HepG2 (cell line): Measurements from ENCODE around the gene YAP1. TPM values are rescaled to one million over a fixed set of nuclear protein-coding genes. Genes with fewer than 3 reads are reported as not detected.

Experiments
- AHR ChIP-seq: IDR thresholded peaks from 2 replicates; pipeline ENCODE4 v1.6.1; 2018; ENCODE audit warnings: missing genetic modification reagents, missing compliant biosample characterization
- BORCS8-MEF2B ChIP-seq: sonication (generic); formaldehyde crosslinking; IDR thresholded peaks from 2 replicates; pipeline ENCODE4 v1.8.0; 2022; ENCODE audit warnings: mild to moderate bottlenecking, missing genetic modification reagents
- ERF ChIP-seq: IDR thresholded peaks from 2 replicates; pipeline ENCODE4 v1.6.1; 2018; ENCODE audit warnings: missing biosample characterization, missing genetic modification reagents
- JUND ChIP-seq: sonication (generic); formaldehyde crosslinking; IDR thresholded peaks from 2 replicates; pipeline ENCODE4 v1.8.0; 2022; ENCODE audit warnings: mild to moderate bottlenecking, missing genetic modification reagents
- MTF1 ChIP-seq: sonication (generic); formaldehyde crosslinking; IDR thresholded peaks from 2 replicates; pipeline ENCODE4 v1.5.0; 2020; ENCODE audit warnings: missing genetic modification reagents
- RELA ChIP-seq: sonication (generic); formaldehyde crosslinking; IDR thresholded peaks from 2 replicates; pipeline ENCODE4 v1.4.0; 2020; ENCODE audit warnings: missing genetic modification reagents
- SNRNP70 ChIP-seq: fragments of 200-400 bp; formaldehyde crosslinking; IDR thresholded peaks from 2 replicates; pipeline ENCODE4 v1.6.1; 2017; ENCODE audit warnings: mild to moderate bottlenecking, low read depth, low read length, moderate library complexity
- SOX6 ChIP-seq, 2 experiments: fragments of 450-650 bp in 1 of 2; sonication (generic) in 1 of 2; formaldehyde crosslinking in 1 of 2; IDR thresholded peaks; 2 replicates each; pipeline versions ENCODE4 v1.4.0 to v1.6.1; 2017 to 2020; ENCODE audit warnings: antibody characterized with exemption in 1 of 2, mild to moderate bottlenecking in 1 of 2, missing genetic modification reagents in 1 of 2
- ZMYM4 ChIP-seq: sonication (generic); formaldehyde crosslinking; IDR thresholded peaks from 2 replicates; pipeline ENCODE4 v1.8.1; 2023; ENCODE audit warnings: mild to moderate bottlenecking, missing genetic modification reagents
- ZNF451 ChIP-seq: sonication (generic); formaldehyde crosslinking; IDR thresholded peaks from 2 replicates; pipeline ENCODE4 v1.5.0; 2020; ENCODE audit warnings: mild to moderate bottlenecking, missing genetic modification reagents
- ZNF530 ChIP-seq: sonication (generic); formaldehyde crosslinking; IDR thresholded peaks from 2 replicates; pipeline ENCODE4 v1.5.0; 2020; ENCODE audit warnings: low read depth, mild to moderate bottlenecking, missing genetic modification reagents
- polyA plus RNA-seq, 8 experiments: library from polyadenylated mRNA; depleted of rRNA in 3 of 8; stranded (reverse) in 7 of 8; unstranded in 1 of 8; fragments of >200 nt; fragmentation: Illumina TruSeq in 4 of 8; extraction: Trizol in 4 of 8; gene quantifications; 2 replicates each; pipeline versions ENCODE4 v1.2.1 to v1.2.3, GENCODE V29; 2011 to 2016; ENCODE audit warnings: low read depth in 4 of 8, missing spikeins in 1 of 8, mixed read lengths in 1 of 8; ENCODE audit not compliant: insufficient read depth in 1 of 8
- total RNA-seq, 5 experiments: library from RNA; depleted of rRNA; stranded (reverse); fragments of >200 nt; fragmentation: Illumina TruSeq; extraction: Trizol; gene quantifications; 2 replicates each; pipeline ENCODE4 v1.2.3, GENCODE V29; 2016; ENCODE audit warnings: low read depth in 1 of 5
- TF ChIP-seq, protein P1 (sequence below): sonication (generic); formaldehyde crosslinking; IDR thresholded peaks from one replicate; pipeline ENCODE4 v1.5.1; 2020; ENCODE audit warnings: mild to moderate bottlenecking, missing genetic modification reagents; ENCODE audit errors: not compliant biosample characterization
- TF ChIP-seq, protein P2 (sequence below): sonication (generic); formaldehyde crosslinking; IDR thresholded peaks from 2 replicates; pipeline ENCODE4 v1.4.0; 2020; ENCODE audit warnings: mild to moderate bottlenecking, missing genetic modification reagents
- TF ChIP-seq, protein P3 (sequence below): sonication (generic); formaldehyde crosslinking; IDR thresholded peaks from 2 replicates; pipeline ENCODE4 v1.5.1; 2020; ENCODE audit warnings: mild to moderate bottlenecking, missing genetic modification reagents, borderline replicate concordance

The YAP1 gene
- total and polyA plus RNA-seq, 2 of the 13 experiments (the other 11 are each of a cell fraction or from before 2014, with no cell fraction given): 59.5 to 91.0 TPM

DNA sequence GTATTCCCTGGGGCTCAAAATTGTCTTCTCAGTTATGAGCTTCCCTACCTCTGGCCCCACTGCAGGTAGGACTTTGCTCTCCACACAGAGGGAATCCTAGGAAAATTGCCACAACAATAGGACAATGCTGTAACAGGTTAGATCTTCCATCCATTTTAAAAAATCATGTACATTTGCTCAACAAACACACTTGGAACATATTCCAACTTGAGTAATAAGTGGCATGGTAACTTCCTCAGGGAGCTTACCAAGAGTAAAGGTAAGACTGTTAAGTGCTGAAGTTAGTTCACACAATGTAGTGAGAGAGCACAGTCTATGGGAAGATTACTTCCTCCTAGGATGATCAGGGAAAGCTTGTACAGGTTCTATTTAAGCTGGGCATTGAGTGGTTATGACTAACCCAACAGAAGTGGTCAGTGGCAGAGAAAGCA, 128.2 kb downstream of the YAP1 start (continued):
- TF ChIP-seq, protein P1, sequence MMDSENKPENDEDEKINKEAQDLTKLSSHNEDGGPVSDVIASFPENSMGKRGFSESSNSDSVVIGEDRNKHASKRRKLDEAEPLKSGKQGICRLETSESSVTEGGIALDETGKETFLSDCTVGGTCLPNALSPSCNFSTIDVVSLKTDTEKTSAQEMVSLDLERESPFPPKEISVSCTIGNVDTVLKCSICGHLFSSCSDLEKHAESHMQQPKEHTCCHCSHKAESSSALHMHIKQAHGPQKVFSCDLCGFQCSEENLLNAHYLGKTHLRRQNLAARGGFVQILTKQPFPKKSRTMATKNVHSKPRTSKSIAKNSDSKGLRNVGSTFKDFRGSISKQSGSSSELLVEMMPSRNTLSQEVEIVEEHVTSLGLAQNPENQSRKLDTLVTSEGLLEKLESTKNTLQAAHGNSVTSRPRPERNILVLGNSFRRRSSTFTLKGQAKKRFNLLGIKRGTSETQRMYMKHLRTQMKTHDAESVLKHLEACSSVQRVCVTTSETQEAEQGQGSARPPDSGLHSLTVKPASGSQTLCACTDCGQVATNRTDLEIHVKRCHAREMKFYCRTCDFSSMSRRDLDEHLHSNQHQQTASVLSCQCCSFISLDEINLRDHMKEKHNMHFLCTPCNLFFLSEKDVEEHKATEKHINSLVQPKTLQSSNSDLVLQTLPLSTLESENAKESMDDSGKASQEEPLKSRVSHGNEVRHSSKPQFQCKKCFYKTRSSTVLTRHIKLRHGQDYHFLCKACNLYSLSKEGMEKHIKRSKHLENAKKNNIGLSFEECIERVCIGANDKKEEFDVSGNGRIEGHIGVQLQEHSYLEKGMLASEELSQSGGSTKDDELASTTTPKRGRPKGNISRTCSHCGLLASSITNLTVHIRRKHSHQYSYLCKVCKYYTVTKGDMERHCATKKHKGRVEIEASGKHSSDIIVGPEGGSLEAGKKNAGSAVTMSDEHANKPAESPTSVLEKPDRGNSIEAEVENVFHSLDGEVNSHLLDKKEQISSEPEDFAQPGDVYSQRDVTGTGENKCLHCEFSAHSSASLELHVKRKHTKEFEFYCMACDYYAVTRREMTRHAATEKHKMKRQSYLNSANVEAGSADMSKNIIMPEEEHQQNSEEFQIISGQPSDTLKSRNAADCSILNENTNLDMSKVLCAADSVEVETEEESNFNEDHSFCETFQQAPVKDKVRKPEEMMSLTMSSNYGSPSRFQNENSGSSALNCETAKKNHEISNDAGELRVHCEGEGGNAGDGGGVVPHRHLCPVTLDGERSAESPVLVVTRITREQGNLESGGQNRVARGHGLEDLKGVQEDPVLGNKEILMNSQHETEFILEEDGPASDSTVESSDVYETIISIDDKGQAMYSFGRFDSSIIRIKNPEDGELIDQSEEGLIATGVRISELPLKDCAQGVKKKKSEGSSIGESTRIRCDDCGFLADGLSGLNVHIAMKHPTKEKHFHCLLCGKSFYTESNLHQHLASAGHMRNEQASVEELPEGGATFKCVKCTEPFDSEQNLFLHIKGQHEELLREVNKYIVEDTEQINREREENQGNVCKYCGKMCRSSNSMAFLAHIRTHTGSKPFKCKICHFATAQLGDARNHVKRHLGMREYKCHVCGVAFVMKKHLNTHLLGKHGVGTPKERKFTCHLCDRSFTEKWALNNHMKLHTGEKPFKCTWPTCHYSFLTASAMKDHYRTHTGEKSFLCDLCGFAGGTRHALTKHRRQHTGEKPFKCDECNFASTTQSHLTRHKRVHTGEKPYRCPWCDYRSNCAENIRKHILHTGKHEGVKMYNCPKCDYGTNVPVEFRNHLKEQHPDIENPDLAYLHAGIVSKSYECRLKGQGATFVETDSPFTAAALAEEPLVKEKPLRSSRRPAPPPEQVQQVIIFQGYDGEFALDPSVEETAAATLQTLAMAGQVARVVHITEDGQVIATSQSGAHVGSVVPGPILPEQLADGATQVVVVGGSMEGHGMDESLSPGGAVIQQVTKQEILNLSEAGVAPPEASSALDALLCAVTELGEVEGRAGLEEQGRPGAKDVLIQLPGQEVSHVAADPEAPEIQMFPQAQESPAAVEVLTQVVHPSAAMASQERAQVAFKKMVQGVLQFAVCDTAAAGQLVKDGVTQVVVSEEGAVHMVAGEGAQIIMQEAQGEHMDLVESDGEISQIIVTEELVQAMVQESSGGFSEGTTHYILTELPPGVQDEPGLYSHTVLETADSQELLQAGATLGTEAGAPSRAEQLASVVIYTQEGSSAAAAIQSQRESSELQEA (CRISPR knock-in tag): no peak
- no peak for TF ChIP-seq AHR (CRISPR knock-in tag)
- TF ChIP-seq MTF1: no peak
- TF ChIP-seq ZNF530 (CRISPR knock-in tag): no peak
- TF ChIP-seq RELA: no peak
- no peak for TF ChIP-seq ERF (CRISPR knock-in tag)
- TF ChIP-seq, protein P2, sequence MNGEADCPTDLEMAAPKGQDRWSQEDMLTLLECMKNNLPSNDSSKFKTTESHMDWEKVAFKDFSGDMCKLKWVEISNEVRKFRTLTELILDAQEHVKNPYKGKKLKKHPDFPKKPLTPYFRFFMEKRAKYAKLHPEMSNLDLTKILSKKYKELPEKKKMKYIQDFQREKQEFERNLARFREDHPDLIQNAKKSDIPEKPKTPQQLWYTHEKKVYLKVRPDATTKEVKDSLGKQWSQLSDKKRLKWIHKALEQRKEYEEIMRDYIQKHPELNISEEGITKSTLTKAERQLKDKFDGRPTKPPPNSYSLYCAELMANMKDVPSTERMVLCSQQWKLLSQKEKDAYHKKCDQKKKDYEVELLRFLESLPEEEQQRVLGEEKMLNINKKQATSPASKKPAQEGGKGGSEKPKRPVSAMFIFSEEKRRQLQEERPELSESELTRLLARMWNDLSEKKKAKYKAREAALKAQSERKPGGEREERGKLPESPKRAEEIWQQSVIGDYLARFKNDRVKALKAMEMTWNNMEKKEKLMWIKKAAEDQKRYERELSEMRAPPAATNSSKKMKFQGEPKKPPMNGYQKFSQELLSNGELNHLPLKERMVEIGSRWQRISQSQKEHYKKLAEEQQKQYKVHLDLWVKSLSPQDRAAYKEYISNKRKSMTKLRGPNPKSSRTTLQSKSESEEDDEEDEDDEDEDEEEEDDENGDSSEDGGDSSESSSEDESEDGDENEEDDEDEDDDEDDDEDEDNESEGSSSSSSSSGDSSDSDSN (CRISPR knock-in tag): no peak
- TF ChIP-seq BORCS8-MEF2B (CRISPR knock-in tag): no peak
- no peak for TF ChIP-seq SOX6 (IDR thresholded peaks at IDR 0.05)
- peak; percentile 86 for TF ChIP-seq SOX6 (CRISPR knock-in tag; IDR thresholded peaks at IDR 0.05)
- TF ChIP-seq ZNF451 (CRISPR knock-in tag): no peak
- no peak for TF ChIP-seq SNRNP70
- TF ChIP-seq ZMYM4 (CRISPR knock-in tag): no peak
- no peak for TF ChIP-seq JUND
- TF ChIP-seq, protein P3, sequence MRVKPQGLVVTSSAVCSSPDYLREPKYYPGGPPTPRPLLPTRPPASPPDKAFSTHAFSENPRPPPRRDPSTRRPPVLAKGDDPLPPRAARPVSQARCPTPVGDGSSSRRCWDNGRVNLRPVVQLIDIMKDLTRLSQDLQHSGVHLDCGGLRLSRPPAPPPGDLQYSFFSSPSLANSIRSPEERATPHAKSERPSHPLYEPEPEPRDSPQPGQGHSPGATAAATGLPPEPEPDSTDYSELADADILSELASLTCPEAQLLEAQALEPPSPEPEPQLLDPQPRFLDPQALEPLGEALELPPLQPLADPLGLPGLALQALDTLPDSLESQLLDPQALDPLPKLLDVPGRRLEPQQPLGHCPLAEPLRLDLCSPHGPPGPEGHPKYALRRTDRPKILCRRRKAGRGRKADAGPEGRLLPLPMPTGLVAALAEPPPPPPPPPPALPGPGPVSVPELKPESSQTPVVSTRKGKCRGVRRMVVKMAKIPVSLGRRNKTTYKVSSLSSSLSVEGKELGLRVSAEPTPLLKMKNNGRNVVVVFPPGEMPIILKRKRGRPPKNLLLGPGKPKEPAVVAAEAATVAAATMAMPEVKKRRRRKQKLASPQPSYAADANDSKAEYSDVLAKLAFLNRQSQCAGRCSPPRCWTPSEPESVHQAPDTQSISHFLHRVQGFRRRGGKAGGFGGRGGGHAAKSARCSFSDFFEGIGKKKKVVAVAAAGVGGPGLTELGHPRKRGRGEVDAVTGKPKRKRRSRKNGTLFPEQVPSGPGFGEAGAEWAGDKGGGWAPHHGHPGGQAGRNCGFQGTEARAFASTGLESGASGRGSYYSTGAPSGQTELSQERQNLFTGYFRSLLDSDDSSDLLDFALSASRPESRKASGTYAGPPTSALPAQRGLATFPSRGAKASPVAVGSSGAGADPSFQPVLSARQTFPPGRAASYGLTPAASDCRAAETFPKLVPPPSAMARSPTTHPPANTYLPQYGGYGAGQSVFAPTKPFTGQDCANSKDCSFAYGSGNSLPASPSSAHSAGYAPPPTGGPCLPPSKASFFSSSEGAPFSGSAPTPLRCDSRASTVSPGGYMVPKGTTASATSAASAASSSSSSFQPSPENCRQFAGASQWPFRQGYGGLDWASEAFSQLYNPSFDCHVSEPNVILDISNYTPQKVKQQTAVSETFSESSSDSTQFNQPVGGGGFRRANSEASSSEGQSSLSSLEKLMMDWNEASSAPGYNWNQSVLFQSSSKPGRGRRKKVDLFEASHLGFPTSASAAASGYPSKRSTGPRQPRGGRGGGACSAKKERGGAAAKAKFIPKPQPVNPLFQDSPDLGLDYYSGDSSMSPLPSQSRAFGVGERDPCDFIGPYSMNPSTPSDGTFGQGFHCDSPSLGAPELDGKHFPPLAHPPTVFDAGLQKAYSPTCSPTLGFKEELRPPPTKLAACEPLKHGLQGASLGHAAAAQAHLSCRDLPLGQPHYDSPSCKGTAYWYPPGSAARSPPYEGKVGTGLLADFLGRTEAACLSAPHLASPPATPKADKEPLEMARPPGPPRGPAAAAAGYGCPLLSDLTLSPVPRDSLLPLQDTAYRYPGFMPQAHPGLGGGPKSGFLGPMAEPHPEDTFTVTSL (CRISPR knock-in tag): 0 out of 2 replicates have a peak, but pooled peaks have one; percentile 17
